ENCODE results near the gene STRN4. TPM values are rescaled to one million over a fixed set of nuclear protein-coding genes. Genes with fewer than 3 reads are reported as not detected.

STRN4 gene
- polyA plus RNA-seq, 1 of the 3 experiments (the other 2 are of a cell fraction), result 92.8 TPM

DNA sequence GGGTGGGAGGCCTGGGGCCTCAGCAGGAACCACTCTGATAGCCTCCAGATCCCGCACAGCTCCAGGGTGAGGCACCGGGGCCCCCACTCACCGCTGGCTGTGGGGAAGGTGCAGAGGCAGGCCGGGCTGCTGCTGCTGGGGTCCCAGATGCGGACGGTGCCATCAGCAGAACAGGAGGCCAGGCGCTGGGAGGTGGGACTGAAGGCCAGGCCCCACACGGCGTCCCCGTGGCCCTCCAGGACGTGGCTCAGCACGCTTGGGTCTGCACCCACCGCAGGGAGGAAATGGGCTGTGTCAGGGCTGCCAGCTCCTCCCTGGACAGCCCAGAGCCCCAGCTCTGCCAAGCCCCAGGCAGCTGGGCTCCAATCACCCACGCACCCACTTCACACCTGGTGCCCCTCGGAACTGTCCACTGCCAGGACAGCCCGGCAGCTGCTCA lies 23.2 kb downstream of the STRN4 start:
- Histone ChIP-seq H3K4me3 (ENCODE audit: low read depth in 2 of 2, low read length in 1 of 2) (no peak overlapping the region), H3K4me1 (ENCODE audit: control insufficient read depth in 1 of 2, insufficient read depth in 2 of 2, low read depth in 1 of 2, low read length in 1 of 2) (no peaks in the 10 kb centered on the region; a peak in 1 of 4 replicates), H3K9me2 (no peaks in the 10 kb centered on the region), H3K79me2 (ENCODE audit: insufficient read depth) (peaks cover 6% of the 10 kb centered on the region; the same call in 1 of the 2 replicates), H3K36me3 (replicated peaks in 1 of 2; ENCODE audit: control insufficient read depth in 1 of 2, insufficient read depth in 2 of 2, low read length in 1 of 2) (peaks cover 15 to 84% of the 10 kb centered on the region in 2 experiments), H3K4me2 (no peak overlapping the region), H3K27ac (ENCODE audit: low read depth in 2 of 2, low read length in 1 of 2) (no peak overlapping the region), H3K9ac (no peak overlapping the region), H2AFZ (ENCODE audit: low read depth) (no peak overlapping the region), H3F3A (replicated peaks; ENCODE audit: insufficient read depth) (peaks cover 11% of the 10 kb centered on the region), H4K20me1 (ENCODE audit: insufficient read depth) (peaks cover 4% of the 10 kb centered on the region; the same call in 1 of the 2 replicates), H3K9me3 (no peaks in the 10 kb centered on the region), H3K27me3 (ENCODE audit: insufficient read depth) (no peaks in the 10 kb centered on the region)
- POLR2A ChIA-PET, result no interaction called here
- CTCF ChIA-PET, result interaction anchor here (0.8 to 1.7 kb wide), 4 partner anchors 18 to 108 kb away, joined by 3 to 8 read pairs (median 4); no protein-coding TSS in a partner anchor
- no peak for TF ChIP-seq RCOR1 (IDR thresholded peaks at IDR 0.05; ENCODE audit: low read length)
- TF ChIP-seq RFX5 (IDR thresholded peaks at IDR 0.05; ENCODE audit: low read length), result no peak
- no peak for TF ChIP-seq CHD2 (IDR thresholded peaks at IDR 0.05; ENCODE audit: low read length, partially characterized antibody)
- TF ChIP-seq EZH2phosphoT487 (IDR thresholded peaks at IDR 0.05; ENCODE audit: borderline replicate concordance, low read depth), result no peak
- TF ChIP-seq JUND (IDR thresholded peaks at IDR 0.05), result no peak
- TF ChIP-seq GATA2 (CRISPR knock-in tag; IDR thresholded peaks at IDR 0.05), result no peak
- no peak for TF ChIP-seq TAF1 (IDR thresholded peaks at IDR 0.05; ENCODE audit: borderline replicate concordance, low read depth, low read length)
- TF ChIP-seq, protein P1, sequence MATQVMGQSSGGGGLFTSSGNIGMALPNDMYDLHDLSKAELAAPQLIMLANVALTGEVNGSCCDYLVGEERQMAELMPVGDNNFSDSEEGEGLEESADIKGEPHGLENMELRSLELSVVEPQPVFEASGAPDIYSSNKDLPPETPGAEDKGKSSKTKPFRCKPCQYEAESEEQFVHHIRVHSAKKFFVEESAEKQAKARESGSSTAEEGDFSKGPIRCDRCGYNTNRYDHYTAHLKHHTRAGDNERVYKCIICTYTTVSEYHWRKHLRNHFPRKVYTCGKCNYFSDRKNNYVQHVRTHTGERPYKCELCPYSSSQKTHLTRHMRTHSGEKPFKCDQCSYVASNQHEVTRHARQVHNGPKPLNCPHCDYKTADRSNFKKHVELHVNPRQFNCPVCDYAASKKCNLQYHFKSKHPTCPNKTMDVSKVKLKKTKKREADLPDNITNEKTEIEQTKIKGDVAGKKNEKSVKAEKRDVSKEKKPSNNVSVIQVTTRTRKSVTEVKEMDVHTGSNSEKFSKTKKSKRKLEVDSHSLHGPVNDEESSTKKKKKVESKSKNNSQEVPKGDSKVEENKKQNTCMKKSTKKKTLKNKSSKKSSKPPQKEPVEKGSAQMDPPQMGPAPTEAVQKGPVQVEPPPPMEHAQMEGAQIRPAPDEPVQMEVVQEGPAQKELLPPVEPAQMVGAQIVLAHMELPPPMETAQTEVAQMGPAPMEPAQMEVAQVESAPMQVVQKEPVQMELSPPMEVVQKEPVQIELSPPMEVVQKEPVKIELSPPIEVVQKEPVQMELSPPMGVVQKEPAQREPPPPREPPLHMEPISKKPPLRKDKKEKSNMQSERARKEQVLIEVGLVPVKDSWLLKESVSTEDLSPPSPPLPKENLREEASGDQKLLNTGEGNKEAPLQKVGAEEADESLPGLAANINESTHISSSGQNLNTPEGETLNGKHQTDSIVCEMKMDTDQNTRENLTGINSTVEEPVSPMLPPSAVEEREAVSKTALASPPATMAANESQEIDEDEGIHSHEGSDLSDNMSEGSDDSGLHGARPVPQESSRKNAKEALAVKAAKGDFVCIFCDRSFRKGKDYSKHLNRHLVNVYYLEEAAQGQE (IDR thresholded peaks at IDR 0.05; ENCODE audit: low read depth, low read length), result no peak
- no peak for TF ChIP-seq GABPA (IDR thresholded peaks at IDR 0.05; ENCODE audit: low read depth)
- TF ChIP-seq ELF1 (IDR thresholded peaks at IDR 0.05), result no peak
- no peak for TF ChIP-seq FOSL2 (IDR thresholded peaks at IDR 0.05; ENCODE audit: borderline replicate concordance, low read depth)
- TF ChIP-seq FOXJ3 (CRISPR knock-in tag; IDR thresholded peaks at IDR 0.05), result no peak
- TF ChIP-seq YY1 (IDR thresholded peaks at IDR 0.05; ENCODE audit: low read depth), result no peak
- TF ChIP-seq SIN3A (IDR thresholded peaks at IDR 0.05; ENCODE audit: borderline replicate concordance, low read depth, low read length), result no peak
- no peak for TF ChIP-seq USF1 (IDR thresholded peaks at IDR 0.05; ENCODE audit: borderline replicate concordance, low read depth)
- TF ChIP-seq TEAD4 (IDR thresholded peaks at IDR 0.05; ENCODE audit: borderline replicate concordance, insufficient read depth), result no peak
- no peak for TF ChIP-seq IRF3 (IDR thresholded peaks at IDR 0.05; ENCODE audit: low read depth, low read length)
- no peak for TF ChIP-seq EP300 (IDR thresholded peaks at IDR 0.05; ENCODE audit: borderline replicate concordance in 1 of 2, low read depth in 1 of 2, low read length in 1 of 2)
- no peak for TF ChIP-seq TCF12 (IDR thresholded peaks at IDR 0.05)
- TF ChIP-seq SMC3 (IDR thresholded peaks at IDR 0.05; ENCODE audit: low read depth, low read length), result no peak
- DNase-seq, result no peak
- WGBS (ENCODE audit: low lambda C conversion rate), result 94% methylated on average over 3 of the region's 16 CpGs
